Measurements from ENCODE around the gene GNAS-AS1. TPM values are rescaled to one million over a fixed set of nuclear protein-coding genes. Genes with fewer than 3 reads are reported as not detected.
"Not testable (repeated sequence)": the region's sequence is repeated elsewhere in the genome, so short reads cannot be mapped to it uniquely, and the experiment has no call there.

Gene GNAS-AS1
- total RNA-seq, 1 experiment from 2014 or later = 0.11 TPM

- DNase-seq (ENCODE audit: low read depth) = no peak
These were observed 14.0 kb downstream of the GNAS-AS1 start for GRCh38 chr20:58836616-58837204.

DNA sequence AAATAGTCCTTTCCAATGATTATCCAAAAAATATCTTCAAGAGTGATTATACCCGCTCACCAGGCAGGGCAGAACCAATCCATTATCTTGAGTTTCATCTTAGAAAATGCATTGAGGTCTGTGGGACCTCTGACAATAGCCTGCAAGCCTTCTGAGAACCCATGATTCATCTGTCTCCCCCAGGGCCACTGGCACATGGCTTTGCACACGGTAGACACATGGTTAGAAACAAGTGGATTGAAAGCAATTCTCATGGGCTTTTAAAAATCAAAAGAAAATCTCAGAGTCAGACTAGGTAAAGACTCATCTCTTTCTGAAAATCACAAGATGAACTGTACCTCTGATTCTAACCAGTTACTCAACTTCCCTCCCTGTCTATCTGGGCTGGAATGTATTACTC is 15.5 kb downstream of the GNAS-AS1 start:
- no peak for DNase-seq (ENCODE audit: low read depth)

DNA sequence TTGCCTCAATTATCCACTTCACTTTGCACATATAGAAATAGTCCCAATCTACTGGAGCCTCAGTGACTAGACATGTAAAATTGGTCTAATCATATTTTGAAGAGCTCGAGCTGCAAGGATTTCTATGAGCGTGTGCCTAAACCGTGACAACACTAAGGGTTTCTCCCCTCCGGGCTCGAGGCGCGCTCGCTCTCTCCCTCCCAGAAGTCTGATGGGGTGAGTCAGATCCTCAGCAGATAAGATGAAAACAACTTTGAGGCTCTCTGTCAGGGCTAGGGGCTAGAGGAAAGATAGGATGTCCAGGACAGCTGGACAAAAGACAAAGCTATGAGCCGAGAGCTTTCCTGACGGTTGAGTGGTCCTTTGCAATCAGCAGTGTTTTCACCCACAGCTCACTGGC is 16.8 kb downstream of the GNAS-AS1 start:
- no peak for DNase-seq (ENCODE audit: low read depth)

DNA sequence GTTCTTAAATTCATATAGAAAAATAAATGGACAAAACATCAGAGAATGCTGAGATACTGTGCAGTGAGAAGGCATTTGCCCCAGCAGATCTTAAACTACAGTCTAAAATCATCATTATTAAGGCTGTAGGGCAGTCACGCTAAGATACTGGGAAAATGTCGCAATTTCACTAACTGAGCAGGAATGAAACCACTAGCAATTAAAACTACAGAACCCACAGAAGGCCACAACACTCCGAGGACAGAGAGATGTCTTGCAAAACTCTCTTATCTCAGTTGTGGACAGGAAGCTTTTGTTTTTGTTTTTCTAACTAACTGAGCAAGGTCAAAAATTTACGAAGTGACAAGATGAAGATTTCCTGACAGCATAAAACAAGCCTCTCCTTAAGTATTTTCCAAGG is 18.2 kb downstream of the GNAS-AS1 start:
- DNase-seq (ENCODE audit: low read depth) = no peak

- peak; percentile 4 for DNase-seq (ENCODE audit: low read depth)
These were observed 21.2 kb downstream of the GNAS-AS1 start for GRCh38 chr20:58829531-58829941.

- DNase-seq (ENCODE audit: low read depth) = not testable (repeated sequence)
These were observed 21.9 kb downstream of the GNAS-AS1 start for GRCh38 chr20:58828804-58829203.

- DNase-seq (ENCODE audit: low read depth) = no peak
These were observed 22.6 kb downstream of the GNAS-AS1 start for GRCh38 chr20:58828136-58828535.

DNA sequence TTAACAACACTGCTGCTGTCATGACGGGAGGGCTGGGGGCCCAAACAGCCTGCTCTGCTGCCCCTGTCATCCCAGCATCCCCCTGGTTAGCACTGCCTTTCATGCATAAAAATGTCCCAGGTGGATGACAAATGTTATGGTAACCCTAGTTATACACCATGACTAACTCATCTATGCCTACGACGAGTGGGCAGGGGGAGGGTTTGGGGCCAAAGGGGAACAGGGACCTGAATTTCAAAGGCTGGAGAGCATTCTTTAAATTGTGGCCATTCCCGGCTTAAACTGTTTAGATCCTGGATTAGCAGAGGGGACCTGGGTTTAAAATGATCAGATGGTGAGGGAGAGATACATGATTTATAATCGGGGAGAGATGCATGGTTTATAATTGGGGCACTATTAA is 24.4 kb downstream of the GNAS-AS1 start:
- DNase-seq (ENCODE audit: low read depth) = no peak

GRCh38 chr20:58825450-58825849 is 25.3 kb downstream of the GNAS-AS1 start:
- no peak for DNase-seq (ENCODE audit: low read depth)

GRCh38 chr20:58824843-58825242 is 25.9 kb downstream of the GNAS-AS1 start:
- DNase-seq (ENCODE audit: low read depth) = no peak

GRCh38 chr20:58822748-58823730 is 27.7 kb downstream of the GNAS-AS1 start:
- no peak for DNase-seq (ENCODE audit: low read depth)

GRCh38 chr20:58822149-58822548 is 28.6 kb downstream of the GNAS-AS1 start:
- peak; percentile 81 for DNase-seq (ENCODE audit: low read depth)

- DNase-seq (ENCODE audit: low read depth) = not testable (repeated sequence)
These were observed 30.2 kb downstream of the GNAS-AS1 start for GRCh38 chr20:58820515-58820914.

GRCh38 chr20:58819921-58820320 is 30.8 kb downstream of the GNAS-AS1 start:
- no peak for DNase-seq (ENCODE audit: low read depth)

GRCh38 chr20:58818586-58819285 is 32.0 kb downstream of the GNAS-AS1 start:
- DNase-seq (ENCODE audit: low read depth) = peak; percentile 64

GRCh38 chr20:58817748-58818147 is 33.0 kb downstream of the GNAS-AS1 start:
- no peak for DNase-seq (ENCODE audit: low read depth)

DNA sequence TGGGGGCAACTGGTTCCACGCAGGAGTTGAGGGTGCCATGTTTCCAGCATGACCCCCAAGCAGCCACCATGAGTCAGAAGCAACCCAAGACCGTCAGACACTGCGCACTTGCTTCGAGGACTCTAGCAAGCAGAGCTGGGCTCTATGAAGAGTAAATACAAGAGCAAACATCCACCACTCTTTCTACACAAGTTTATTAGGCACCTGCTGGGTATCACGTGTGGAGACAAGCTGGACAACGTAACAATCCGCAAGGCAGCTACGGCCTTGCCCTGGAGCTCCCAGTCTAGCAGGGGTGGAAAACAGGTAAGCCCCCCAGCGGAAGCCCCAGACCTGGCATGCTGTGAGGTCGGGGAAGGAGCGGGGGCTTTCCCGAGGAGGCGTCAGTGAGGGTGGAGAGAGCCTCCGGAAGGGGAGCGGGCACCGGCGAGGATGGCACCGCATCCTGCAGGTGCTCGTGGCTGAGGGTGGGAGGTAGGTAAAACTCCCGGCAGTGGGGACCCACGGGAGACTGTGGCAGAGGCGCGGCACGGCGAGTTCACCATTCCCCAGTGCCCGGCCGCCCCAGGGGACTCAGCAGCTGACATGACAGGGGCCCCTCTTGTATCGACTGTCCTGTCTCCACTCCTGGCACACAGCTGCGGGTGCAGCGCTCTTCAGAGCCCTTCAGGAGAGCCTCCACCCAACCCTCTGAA is 33.6 kb downstream of the GNAS-AS1 start:
- no peak for DNase-seq (ENCODE audit: low read depth)

- DNase-seq (ENCODE audit: low read depth) = no peak
These were observed 34.7 kb downstream of the GNAS-AS1 start for GRCh38 chr20:58816051-58816450.

- no peak for DNase-seq (ENCODE audit: low read depth)
These were observed 35.3 kb downstream of the GNAS-AS1 start for GRCh38 chr20:58815448-58815847.

DNA sequence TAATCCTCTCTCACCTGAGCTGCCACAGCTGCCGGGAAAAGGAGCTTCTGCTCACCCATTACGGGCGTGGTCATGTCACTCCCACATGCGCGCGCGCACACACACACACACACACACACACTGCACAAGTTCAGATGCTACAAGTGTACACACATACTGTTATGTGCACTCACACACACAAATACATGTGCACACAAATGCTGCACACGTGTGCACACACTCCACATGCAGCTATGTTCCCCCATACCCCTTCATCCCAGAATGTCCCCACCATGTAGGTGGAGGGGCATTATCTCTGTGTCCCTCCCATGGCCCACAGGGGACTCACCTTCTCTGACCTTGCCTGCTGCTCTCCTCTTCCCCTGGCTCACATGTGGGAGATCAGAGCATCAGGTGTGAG is 37.3 kb downstream of the GNAS-AS1 start:
- no peak for DNase-seq (ENCODE audit: low read depth)

DNA sequence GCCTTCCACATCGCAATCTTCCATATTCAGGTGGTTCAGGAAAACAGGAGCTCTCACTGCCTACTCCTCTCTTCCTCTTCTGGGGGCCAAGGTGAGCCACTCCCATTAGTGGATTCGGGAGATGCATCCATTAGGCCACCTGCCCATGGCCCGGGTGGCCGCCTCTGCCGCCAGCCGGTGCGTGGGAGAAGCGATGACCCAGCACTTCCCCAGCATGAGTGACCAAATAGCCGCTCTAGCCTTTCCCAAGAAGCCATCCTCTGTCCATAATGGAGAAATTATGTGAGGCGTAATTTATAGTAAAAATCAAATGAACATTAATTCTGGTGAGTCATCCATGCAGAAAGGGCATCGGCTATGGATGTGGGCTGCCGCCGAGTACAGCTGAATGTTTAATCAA is 39.4 kb downstream of the GNAS-AS1 start:
- no peak for DNase-seq (ENCODE audit: low read depth)

DNA sequence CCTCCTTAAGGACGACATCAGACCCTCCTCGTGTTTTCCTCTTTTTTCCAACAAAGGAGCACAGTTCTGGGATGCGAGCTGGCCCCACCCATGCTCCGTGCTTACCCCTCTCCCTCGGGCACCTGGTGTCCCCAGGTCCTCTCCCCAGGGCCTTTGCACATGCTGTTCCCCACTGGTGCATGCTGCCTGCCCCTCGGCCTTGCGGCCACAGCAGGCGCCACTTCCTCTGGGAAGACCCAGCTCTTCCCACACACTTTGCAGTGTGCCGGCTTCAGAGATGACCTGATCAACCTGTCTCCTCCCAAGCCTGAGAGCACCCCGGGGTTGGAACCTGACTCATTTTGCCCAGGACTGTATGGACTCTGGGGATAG is 39.8 kb downstream of the GNAS-AS1 start:
- no peak for DNase-seq (ENCODE audit: low read depth)
